ENCODE data around the gene VIM. TPM values are rescaled to one million over a fixed set of nuclear protein-coding genes. Genes with fewer than 3 reads are reported as not detected.

VIM gene
- total and polyA plus RNA-seq, 2 of the 4 experiments (the other 2 are of a cell fraction) = 4,502 to 6,735 TPM

DNA sequence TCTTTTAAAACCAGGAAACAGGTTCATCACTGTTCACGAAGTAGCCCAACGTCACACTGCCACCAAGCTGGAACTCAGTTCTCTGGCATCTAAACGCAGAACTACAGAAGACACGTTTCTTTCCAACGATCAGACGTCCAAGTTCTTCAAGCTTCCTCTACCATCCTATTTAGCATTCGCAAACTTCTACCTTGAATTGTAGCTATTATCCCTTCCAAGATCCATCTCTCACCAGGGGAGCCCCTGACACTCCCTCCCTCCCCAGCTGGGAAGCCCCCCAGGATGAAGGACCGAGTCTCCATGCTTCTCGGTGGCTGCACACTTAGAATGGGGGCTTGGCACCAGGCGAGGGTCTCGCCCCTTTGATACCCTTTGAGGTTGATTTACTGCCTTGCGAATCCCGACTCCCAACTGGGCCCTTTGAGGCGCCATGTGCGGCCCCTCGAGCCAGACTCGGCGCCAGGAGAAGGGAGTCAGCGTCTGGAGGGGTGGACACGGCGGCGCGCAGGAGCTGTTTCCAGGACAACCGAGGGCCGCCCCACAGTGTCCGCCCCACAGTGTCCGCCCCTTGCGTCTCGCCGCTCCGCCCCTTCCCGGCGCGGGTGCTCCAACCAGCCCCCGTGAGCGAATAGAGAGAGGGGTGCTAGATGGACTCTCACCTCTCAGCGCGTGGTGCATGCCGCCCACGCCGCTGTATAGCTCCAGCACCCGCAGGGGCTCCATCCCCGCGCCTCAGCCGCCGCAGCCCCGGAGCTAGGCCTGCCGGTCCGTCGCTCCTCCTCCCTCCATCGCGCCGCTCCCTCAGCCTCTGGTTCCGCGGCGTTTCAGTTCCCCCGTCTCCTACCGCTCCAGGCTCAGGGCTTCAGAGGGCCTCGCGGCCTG is 26.9 kb upstream of the VIM start, which contains the start of gene TRDMT1:
Gene TRDMT1 (minus strand): TSS at position 761 of the 882 bp plus-strand sequence. CDS start 38 bp downstream, at position 723.
- in situ Hi-C loops (cut with MboI; ENCODE audit: low sequenced_read_pairs) = no loop called here
- Histone ChIP-seq H4K20me1 (ENCODE audit: insufficient read depth, low read length) (no peaks in the 10 kb centered on the region), H3K27ac (ENCODE audit: insufficient read depth, low read length) (peak within 1 kb of the TSS; percentile 93), H2BK15ac (ENCODE audit: low read depth, low read length) (peak within 1 kb of the TSS; percentile 98), H3K9me3 (ENCODE audit: control insufficient read depth, insufficient read depth, low read length) (no peaks in the 10 kb centered on the region), H2BK120ac (ENCODE audit: low read depth, low read length) (peak within 1 kb of the TSS; percentile 97), H2AFZ (replicated peaks; ENCODE audit: low read length, poor library complexity) (peak within 1 kb of the TSS; percentile 99), H3K23ac (ENCODE audit: low read depth, low read length) (peak within 1 kb of the TSS; percentile 97), H3K4me1 (ENCODE audit: control insufficient read depth, insufficient read depth, low read length) (peaks cover 6% of the 10 kb centered on the region; the same call in 1 of the 2 replicates), H2BK5ac (ENCODE audit: low read depth, low read length, poor library complexity, severe bottlenecking) (peak within 1 kb of the TSS; percentile 97), H3K18ac (ENCODE audit: low read depth, low read length) (peak within 1 kb of the TSS; percentile 92), H4K8ac (ENCODE audit: low read depth in 2 of 2, low read length in 2 of 2) (peak within 1 kb of the TSS; percentile 89 to 100), H3K79me1 (ENCODE audit: low read depth in 1 of 2, low read length in 2 of 2) (peaks cover 7 to 30% of the 10 kb centered on the region in 2 experiments), H3K4me3 (ENCODE audit: insufficient read depth, low read depth, low read length) (peak within 1 kb of the TSS; percentile 74), H2BK20ac (ENCODE audit: low read depth, low read length) (peak within 1 kb of the TSS; percentile 91), H3K14ac (replicated peaks; ENCODE audit: low read depth, low read length) (peak within 1 kb of the TSS; percentile 96), H3K9me1 (ENCODE audit: insufficient read depth, low read length) (no peaks in the 10 kb centered on the region), H3K36me3 (ENCODE audit: control insufficient read depth, insufficient read depth, low read length) (no peaks in the 10 kb centered on the region), H4K5ac (ENCODE audit: low read depth, low read length) (peak within 1 kb of the TSS; percentile 98), H2AK9ac (replicated peaks; ENCODE audit: low read depth, low read length, poor library complexity) (peak within 1 kb of the TSS; percentile 86), H2AK5ac (ENCODE audit: low read depth, low read length) (peak within 1 kb of the TSS; percentile 82), H3K9ac (ENCODE audit: low read depth, low read length) (peak within 1 kb of the TSS; percentile 94), H3K4me2 (ENCODE audit: low read depth, low read length) (peak within 1 kb of the TSS; percentile 89), H3K4ac (ENCODE audit: low read depth, low read length) (peak within 1 kb of the TSS; percentile 97), H4K91ac (ENCODE audit: insufficient read depth, low read depth, low read length) (peak within 1 kb of the TSS; percentile 93), H3K56ac (ENCODE audit: extremely low read depth, insufficient read depth, low read length) (peak within 1 kb of the TSS; percentile 98), H3K27me3 (ENCODE audit: control insufficient read depth, insufficient read depth, low read length) (no peaks in the 10 kb centered on the region)
- DNase-seq (peak; percentile 86), ATAC-seq (ENCODE audit: low read depth) (peak; percentile 98)
- 0% methylated on average over 21 of the region's 60 CpGs; no CpG with 5 or more reads in 1 of the 2 experiments for WGBS, 2 experiments (ENCODE audit: extremely low coverage in 2 of 2, insufficient read length in 1 of 2)
- ChIA-PET POLR2A (ENCODE audit: unreplicated experiment) (interaction anchor here (0.5 to 1.4 kb wide), 5 partner anchors 25 to 320 kb away, joined by 3 to 4 read pairs (median 3); no protein-coding TSS in a partner anchor), CTCF (interaction anchor here (1.2 kb wide), 1 partner anchor 13 kb away, joined by 4 read pairs; no protein-coding TSS in a partner anchor)
- dilution Hi-C loops (cut with HindIII; ENCODE audit: low sequenced_read_pairs, unreplicated experiment) = no loop called here
- no TSS peak for BruUV-seq (replicated peaks)
- TF ChIP-seq MXI1 (IDR thresholded peaks at IDR 0.05; ENCODE audit: borderline replicate concordance, low read depth, low read length) (peak; percentile 89), NFE2L2 (IDR thresholded peaks at IDR 0.05; ENCODE audit: low read depth, low read length) (no peak), RAD21 (IDR thresholded peaks at IDR 0.05; ENCODE audit: low read length) (peak; percentile 34), POLR2A (IDR thresholded peaks at IDR 0.05; ENCODE audit: low read depth, low read length) (peak; percentile 83), MAZ (IDR thresholded peaks at IDR 0.05; ENCODE audit: borderline replicate concordance, low read depth, low read length) (peak; percentile 83; the same call in 1 of the 2 replicates), RCOR1 (IDR thresholded peaks at IDR 0.05; ENCODE audit: insufficient replicate concordance, low read length) (peak; percentile 24), SMC3 (IDR thresholded peaks at IDR 0.05; ENCODE audit: low read depth, low read length) (0 out of 2 replicates have a peak, but pooled peaks have one; percentile 16), RFX5 (IDR thresholded peaks at IDR 0.05; ENCODE audit: low read depth, low read length) (no peak)
- intact Hi-C loops (cut with micrococcal nuclease) = loop anchor here (1.0 to 2.0 kb wide), 3 partner anchors 28 to 234 kb away; no protein-coding TSS in a partner anchor

All from IMR-90 (cell line).